PFSK-1 (cell line): ENCODE results near the gene TMEM30B.

ENCODE experiments used
- FOXP2 ChIP-seq: optimal IDR thresholded peaks from 2 replicates; pipeline ENCODE3; 2011; ENCODE audit warnings: borderline replicate concordance, control low read depth, inconsistent platforms; ENCODE audit not compliant: insufficient read depth; ENCODE audit errors: extremely low read length, extremely low read depth
- POLR2AphosphoS5 ChIP-seq: IDR thresholded peaks from 2 replicates; pipeline ENCODE4 v1.6.1; 2012; ENCODE audit warnings: low read depth, mild to moderate bottlenecking, control low read depth, low read length, moderate library complexity
- SIN3A ChIP-seq: IDR thresholded peaks from 2 replicates; pipeline ENCODE4 v1.6.1; 2012; ENCODE audit warnings: mild to moderate bottlenecking, low read length, moderate library complexity, borderline replicate concordance; ENCODE audit not compliant: insufficient read depth
- TAF1 ChIP-seq: IDR thresholded peaks from 2 replicates; pipeline ENCODE4 v1.6.1; 2012; ENCODE audit warnings: low read length, control low read depth, borderline replicate concordance; ENCODE audit not compliant: insufficient read depth
- TF ChIP-seq, protein P1 (sequence below), 2 experiments: IDR thresholded peaks; 2 replicates each; pipeline versions ENCODE4 v1.6.1 to v1.8.0; 2011 to 2012; ENCODE audit warnings: low read depth in 2 of 2, low read length in 2 of 2, control low read depth in 1 of 2, inconsistent platforms in 1 of 2, mild to moderate bottlenecking in 1 of 2, moderate library complexity in 1 of 2; ENCODE audit not compliant: insufficient read depth in 1 of 2

The TMEM30B gene

GRCh38 chr14:61322011-61322798, 41.1 kb upstream of the TMEM30B start:
- TF ChIP-seq TAF1 (no peak), FOXP2 (no peak), POLR2AphosphoS5 (no peak), SIN3A (no peak)
- TF ChIP-seq, protein P1, sequence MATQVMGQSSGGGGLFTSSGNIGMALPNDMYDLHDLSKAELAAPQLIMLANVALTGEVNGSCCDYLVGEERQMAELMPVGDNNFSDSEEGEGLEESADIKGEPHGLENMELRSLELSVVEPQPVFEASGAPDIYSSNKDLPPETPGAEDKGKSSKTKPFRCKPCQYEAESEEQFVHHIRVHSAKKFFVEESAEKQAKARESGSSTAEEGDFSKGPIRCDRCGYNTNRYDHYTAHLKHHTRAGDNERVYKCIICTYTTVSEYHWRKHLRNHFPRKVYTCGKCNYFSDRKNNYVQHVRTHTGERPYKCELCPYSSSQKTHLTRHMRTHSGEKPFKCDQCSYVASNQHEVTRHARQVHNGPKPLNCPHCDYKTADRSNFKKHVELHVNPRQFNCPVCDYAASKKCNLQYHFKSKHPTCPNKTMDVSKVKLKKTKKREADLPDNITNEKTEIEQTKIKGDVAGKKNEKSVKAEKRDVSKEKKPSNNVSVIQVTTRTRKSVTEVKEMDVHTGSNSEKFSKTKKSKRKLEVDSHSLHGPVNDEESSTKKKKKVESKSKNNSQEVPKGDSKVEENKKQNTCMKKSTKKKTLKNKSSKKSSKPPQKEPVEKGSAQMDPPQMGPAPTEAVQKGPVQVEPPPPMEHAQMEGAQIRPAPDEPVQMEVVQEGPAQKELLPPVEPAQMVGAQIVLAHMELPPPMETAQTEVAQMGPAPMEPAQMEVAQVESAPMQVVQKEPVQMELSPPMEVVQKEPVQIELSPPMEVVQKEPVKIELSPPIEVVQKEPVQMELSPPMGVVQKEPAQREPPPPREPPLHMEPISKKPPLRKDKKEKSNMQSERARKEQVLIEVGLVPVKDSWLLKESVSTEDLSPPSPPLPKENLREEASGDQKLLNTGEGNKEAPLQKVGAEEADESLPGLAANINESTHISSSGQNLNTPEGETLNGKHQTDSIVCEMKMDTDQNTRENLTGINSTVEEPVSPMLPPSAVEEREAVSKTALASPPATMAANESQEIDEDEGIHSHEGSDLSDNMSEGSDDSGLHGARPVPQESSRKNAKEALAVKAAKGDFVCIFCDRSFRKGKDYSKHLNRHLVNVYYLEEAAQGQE (IDR thresholded peaks at IDR 0.05; ENCODE audit: insufficient read depth in 1 of 2, low read depth in 2 of 2, low read length in 2 of 2), result no peak

DNA sequence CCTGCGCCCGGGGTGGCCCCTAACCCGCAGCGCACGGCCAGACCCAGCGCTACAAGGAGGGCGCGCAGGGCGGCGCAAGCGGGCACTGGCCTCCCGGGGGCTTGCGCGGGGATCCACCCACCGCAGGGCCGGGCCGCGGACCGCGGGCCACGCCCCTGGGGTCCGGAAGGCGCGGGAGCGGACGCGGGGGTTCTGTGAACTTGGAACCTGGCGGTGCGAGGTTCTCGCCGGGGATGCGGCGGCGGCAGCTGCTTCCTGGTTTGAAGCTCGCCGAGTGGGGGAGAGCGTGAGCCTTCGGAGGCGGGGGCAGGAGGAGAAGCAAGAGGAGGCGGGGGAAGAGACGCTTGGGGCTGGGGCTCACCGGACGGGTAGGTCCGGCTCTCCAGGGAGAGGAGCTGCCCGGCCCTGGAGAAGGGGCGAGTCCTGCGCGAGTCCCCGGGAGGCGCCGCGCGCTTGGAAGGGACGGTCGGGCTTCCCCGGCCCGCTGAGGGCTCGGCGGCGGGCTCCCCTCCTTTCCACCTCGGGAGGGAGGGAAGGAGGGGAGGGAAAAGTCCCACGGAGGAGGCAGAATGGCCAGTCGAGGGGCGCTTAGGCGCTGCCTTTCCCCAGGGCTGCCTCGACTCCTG, 40.4 kb upstream of the TMEM30B start, which contains the start of gene PRKCH:
PRKCH (plus strand) TSS at position 195 of the 626 bp plus-strand sequence. CDS start 523 bp downstream, outside the sequence.
- TF ChIP-seq SIN3A (no peak), TAF1 (no peak), FOXP2 (no peak), POLR2AphosphoS5 (no peak)
- TF ChIP-seq, protein P1 (IDR thresholded peaks at IDR 0.05; ENCODE audit: insufficient read depth in 1 of 2, low read depth in 2 of 2, low read length in 2 of 2), result no peak

DNA sequence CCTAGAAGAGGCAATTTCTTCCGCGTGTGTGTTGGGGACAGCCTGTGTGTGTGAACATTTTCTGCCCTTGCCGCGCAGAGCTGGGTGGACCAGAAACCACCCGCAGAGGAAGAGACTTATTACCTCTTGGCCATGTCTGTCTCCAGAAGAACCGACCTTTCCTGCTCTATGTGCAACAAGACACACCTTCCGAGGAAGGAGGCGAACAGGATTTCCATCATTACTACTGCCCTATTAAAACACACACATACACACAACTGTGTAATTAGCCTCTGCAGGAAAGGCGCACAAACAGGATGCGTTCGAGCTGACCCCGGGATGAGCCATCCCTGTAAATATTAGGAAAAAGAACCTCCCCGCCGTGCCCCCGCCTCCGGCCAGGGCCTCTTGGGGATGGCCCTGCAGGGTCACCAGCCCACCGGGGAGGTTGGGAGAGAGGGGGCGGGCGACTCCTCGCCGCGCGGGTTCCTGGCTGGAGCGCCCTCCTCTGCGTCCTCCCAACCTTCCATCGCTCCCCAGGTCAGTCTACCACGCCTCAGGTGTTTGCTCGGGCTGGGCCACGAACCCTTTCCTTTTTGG, 39.8 kb upstream of the TMEM30B start:
- TF ChIP-seq SIN3A, result no peak
- TF ChIP-seq FOXP2, result no peak
- TF ChIP-seq TAF1, result no peak
- TF ChIP-seq, protein P1 (IDR thresholded peaks at IDR 0.05; ENCODE audit: insufficient read depth in 1 of 2, low read depth in 2 of 2, low read length in 2 of 2), result no peak
- TF ChIP-seq POLR2AphosphoS5, result no peak

GRCh38 chr14:61319706-61320105, 38.6 kb upstream of the TMEM30B start:
- TF ChIP-seq FOXP2 (no peak), POLR2AphosphoS5 (no peak), TAF1 (no peak), SIN3A (no peak)
- TF ChIP-seq, protein P1 (IDR thresholded peaks at IDR 0.05; ENCODE audit: insufficient read depth in 1 of 2, low read depth in 2 of 2, low read length in 2 of 2), result no peak
